ENCODE results near the gene CELF4.
A peak's percentile ranks its signal among the peaks of the same experiment; 100 is the strongest.
"Not testable (repeated sequence)": the region's sequence is repeated elsewhere in the genome, so short reads cannot be mapped to it uniquely, and the experiment has no call there.

CELF4 gene

GRCh38 chr18:37476611-37477295 is 88.8 kb downstream of the CELF4 start:
- no peak overlapping the region for H3K4me3 Mint-ChIP-seq
- ATAC-seq, result no peak
- H3K27me3 Mint-ChIP-seq, result peaks cover 7% of the 10 kb centered on the region
- no peaks in the 10 kb centered on the region for H3K9me3 Mint-ChIP-seq
- no peaks in the 10 kb centered on the region for H3K36me3 Mint-ChIP-seq (ENCODE audit: low read depth)
- H3K4me1 Mint-ChIP-seq, result no peaks in the 10 kb centered on the region
- H3K27ac Mint-ChIP-seq, result no peak overlapping the region
- DNase-seq, result no peak

- H3K27me3 Mint-ChIP-seq, result peaks cover 3% of the 10 kb centered on the region
- no peaks in the 10 kb centered on the region for H3K9me3 Mint-ChIP-seq
- ATAC-seq, result no peak
- H3K4me3 Mint-ChIP-seq, result no peak overlapping the region
- peak; percentile 12 for DNase-seq
- H3K36me3 Mint-ChIP-seq (ENCODE audit: low read depth), result no peaks in the 10 kb centered on the region
- H3K27ac Mint-ChIP-seq, result no peak overlapping the region
- no peaks in the 10 kb centered on the region for H3K4me1 Mint-ChIP-seq
Observed at GRCh38 chr18:37476182-37476581, 89.4 kb downstream of the CELF4 start.

DNA sequence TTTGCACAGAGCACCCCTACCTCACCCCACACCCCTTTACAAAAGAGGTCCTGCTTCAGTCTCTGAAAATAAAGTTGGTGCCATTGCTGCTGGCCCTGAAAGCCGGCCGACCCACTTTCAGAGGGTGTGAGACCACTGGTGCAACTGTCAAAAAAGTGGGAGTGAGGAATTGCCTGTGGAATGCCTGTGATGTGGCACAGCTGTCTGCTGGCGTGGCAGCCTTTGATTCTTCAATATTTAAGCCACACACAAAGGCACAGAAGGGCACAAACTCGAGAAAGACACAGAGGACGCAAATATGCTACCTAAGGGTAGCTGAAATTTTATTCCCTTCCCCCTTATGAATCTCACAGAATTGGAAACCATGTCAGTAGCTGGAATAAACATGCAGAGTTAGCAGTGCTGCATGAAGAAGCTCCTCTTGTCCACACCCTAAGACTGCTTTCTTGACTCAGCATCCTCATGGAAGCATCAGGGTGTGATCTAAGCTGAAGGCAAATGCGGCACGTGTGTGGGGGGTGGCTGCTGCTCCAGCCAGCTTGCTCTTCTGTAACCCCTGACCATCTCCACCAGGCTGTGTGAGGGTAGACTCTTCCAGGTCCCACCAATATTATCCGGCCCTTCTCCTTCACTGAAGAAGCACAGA is 92.3 kb downstream of the CELF4 start:
- ATAC-seq (no peak), DNase-seq (no peak)
- no peaks in the 10 kb centered on the region for H3K36me3 Mint-ChIP-seq (ENCODE audit: low read depth)
- H3K27me3 Mint-ChIP-seq, result peaks cover 2% of the 10 kb centered on the region
- H3K4me1 Mint-ChIP-seq, result no peaks in the 10 kb centered on the region
- H3K27ac Mint-ChIP-seq, result no peak overlapping the region
- no peaks in the 10 kb centered on the region for H3K9me3 Mint-ChIP-seq
- no peak overlapping the region for H3K4me3 Mint-ChIP-seq

DNA sequence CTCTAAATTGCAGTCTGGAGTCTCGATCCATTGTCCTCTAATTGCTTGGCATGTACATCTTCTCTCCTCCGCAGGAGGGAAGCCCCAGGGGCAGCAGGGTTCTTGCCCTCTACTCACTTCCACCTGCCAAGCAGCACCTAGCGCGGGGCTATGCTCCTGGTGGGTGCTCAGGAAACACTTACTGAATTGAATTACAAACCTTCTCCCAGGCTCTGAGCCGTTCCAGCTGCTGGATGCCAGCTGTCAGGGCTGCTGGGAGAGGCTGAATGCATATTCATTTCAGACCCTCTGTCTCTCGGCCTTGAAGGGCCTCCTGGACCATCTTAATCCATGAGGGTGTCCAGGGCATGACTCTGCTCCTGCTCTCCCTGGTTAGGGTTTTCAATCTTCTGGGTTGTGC is 94.0 kb downstream of the CELF4 start:
- no peak for DNase-seq
- Mint-ChIP-seq H3K27ac (no peak overlapping the region), H3K4me3 (no peak overlapping the region), H3K9me3 (no peaks in the 10 kb centered on the region), H3K4me1 (no peaks in the 10 kb centered on the region), H3K36me3 (ENCODE audit: low read depth) (no peaks in the 10 kb centered on the region), H3K27me3 (peaks cover 2% of the 10 kb centered on the region)
- no peak for ATAC-seq

- H3K4me3 Mint-ChIP-seq, result no peak overlapping the region
- no peak for DNase-seq
- H3K27me3 Mint-ChIP-seq, result peaks cover 3% of the 10 kb centered on the region
- H3K4me1 Mint-ChIP-seq, result no peaks in the 10 kb centered on the region
- no peaks in the 10 kb centered on the region for H3K9me3 Mint-ChIP-seq
- H3K36me3 Mint-ChIP-seq (ENCODE audit: low read depth), result no peaks in the 10 kb centered on the region
- ATAC-seq, result no peak
- H3K27ac Mint-ChIP-seq, result no peak overlapping the region
Observed at GRCh38 chr18:37470986-37471385, 94.6 kb downstream of the CELF4 start.

GRCh38 chr18:37467002-37467662 is 98.5 kb downstream of the CELF4 start:
- Mint-ChIP-seq H3K27ac (no peak overlapping the region), H3K4me3 (no peak overlapping the region), H3K27me3 (peaks cover 4% of the 10 kb centered on the region), H3K36me3 (ENCODE audit: low read depth) (no peaks in the 10 kb centered on the region), H3K9me3 (no peaks in the 10 kb centered on the region), H3K4me1 (no peaks in the 10 kb centered on the region)
- no peak for DNase-seq
- ATAC-seq, result no peak

- H3K36me3 Mint-ChIP-seq (ENCODE audit: low read depth), result no peaks in the 10 kb centered on the region
- H3K9me3 Mint-ChIP-seq, result no peaks in the 10 kb centered on the region
- H3K27ac Mint-ChIP-seq, result no peak overlapping the region
- no peak for DNase-seq
- no peak overlapping the region for H3K4me3 Mint-ChIP-seq
- no peak for ATAC-seq
- H3K27me3 Mint-ChIP-seq, result peaks cover 2% of the 10 kb centered on the region
- H3K4me1 Mint-ChIP-seq, result no peaks in the 10 kb centered on the region
Observed at GRCh38 chr18:37465958-37466357, 99.6 kb downstream of the CELF4 start.

- H3K36me3 Mint-ChIP-seq (ENCODE audit: low read depth), result no peaks in the 10 kb centered on the region
Observed at GRCh38 chr18:37464257-37464656, 101.3 kb downstream of the CELF4 start.

GRCh38 chr18:37461329-37461728 is 104.3 kb downstream of the CELF4 start:
- not testable (repeated sequence) for H3K9me3 Mint-ChIP-seq; ATAC-seq; H3K27me3 Mint-ChIP-seq; H3K36me3 Mint-ChIP-seq (ENCODE audit: low read depth); H3K4me3 Mint-ChIP-seq; H3K4me1 Mint-ChIP-seq; H3K27ac Mint-ChIP-seq; DNase-seq

More at GRCh38 chr18:37464257-37464656, 101.3 kb downstream of the CELF4 start:
- ATAC-seq (no peak), DNase-seq (no peak)
- Mint-ChIP-seq H3K27ac (no peak overlapping the region), H3K4me1 (no peaks in the 10 kb centered on the region), H3K9me3 (no peaks in the 10 kb centered on the region), H3K4me3 (no peak overlapping the region), H3K27me3 (peaks cover 2% of the 10 kb centered on the region)

DNA sequence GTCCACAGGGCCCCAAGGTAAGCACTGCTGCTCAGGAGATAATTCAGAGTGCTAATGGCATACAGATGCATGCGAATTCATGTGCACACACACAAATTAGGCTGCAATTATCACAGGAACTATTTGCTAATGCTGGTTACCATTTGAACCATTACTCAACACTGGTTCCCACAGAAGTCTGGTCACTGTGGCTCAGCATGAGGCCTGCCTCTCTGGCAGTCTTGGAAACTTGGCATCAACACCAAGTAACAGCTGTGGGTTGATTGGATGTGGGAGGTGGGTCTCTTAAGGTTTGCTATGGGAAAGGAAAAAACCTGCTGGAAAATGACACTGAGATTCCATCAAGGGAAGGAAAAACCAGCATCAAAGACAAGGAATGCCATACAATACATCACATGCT is 105.0 kb downstream of the CELF4 start:
- ATAC-seq, result no peak
- Mint-ChIP-seq H3K4me1 (no peaks in the 10 kb centered on the region), H3K27ac (no peak overlapping the region), H3K9me3 (no peaks in the 10 kb centered on the region), H3K27me3 (no peaks in the 10 kb centered on the region), H3K36me3 (ENCODE audit: low read depth) (no peaks in the 10 kb centered on the region), H3K4me3 (no peak overlapping the region)
- no peak for DNase-seq

DNA sequence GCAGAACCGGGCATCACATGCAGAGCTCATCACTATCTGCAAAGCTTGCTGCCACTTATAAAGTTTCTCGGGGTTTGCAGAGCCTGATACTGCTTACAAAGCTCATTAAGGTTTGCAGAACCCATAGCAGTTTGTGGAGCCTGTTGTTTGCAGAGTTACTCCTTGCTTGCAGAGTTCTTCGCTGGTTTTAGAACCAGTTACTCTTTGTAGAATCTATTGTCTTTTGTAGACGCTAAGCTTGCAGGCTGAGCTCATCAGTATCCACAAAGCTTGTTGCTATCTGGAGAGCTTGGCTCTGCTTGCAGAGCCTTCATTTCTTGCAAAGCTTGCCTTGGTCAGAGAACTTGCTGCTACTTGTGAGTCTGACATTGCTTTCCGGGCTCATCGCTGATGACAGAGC is 106.9 kb downstream of the CELF4 start:
- DNase-seq, result no peak
- H3K27me3 Mint-ChIP-seq, result no peaks in the 10 kb centered on the region
- H3K27ac Mint-ChIP-seq, result no peak overlapping the region
- no peaks in the 10 kb centered on the region for H3K36me3 Mint-ChIP-seq (ENCODE audit: low read depth)
- ATAC-seq, result no peak
- no peaks in the 10 kb centered on the region for H3K9me3 Mint-ChIP-seq
- no peaks in the 10 kb centered on the region for H3K4me1 Mint-ChIP-seq
- no peak overlapping the region for H3K4me3 Mint-ChIP-seq

DNA sequence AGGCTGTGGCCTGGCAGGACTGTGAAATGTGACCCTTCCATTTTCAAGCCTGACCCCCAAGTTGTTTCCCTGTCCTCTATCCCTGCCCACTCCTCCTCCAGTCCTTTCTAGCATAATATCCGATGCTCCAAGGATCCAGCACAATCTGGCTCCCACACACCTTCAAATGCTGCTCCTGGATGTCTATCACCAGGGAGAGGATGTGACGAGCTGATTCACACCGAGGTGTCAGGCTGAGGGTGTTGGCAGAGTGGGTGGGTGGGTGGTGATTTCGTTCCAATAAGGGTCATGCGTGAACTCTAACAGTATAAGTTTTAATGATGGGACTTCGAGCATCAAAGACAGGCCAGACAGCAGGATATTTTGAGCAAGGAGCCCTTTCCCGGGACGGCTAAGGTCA is 107.8 kb downstream of the CELF4 start:
- no peak for ATAC-seq
- H3K27ac Mint-ChIP-seq, result no peak overlapping the region

DNA sequence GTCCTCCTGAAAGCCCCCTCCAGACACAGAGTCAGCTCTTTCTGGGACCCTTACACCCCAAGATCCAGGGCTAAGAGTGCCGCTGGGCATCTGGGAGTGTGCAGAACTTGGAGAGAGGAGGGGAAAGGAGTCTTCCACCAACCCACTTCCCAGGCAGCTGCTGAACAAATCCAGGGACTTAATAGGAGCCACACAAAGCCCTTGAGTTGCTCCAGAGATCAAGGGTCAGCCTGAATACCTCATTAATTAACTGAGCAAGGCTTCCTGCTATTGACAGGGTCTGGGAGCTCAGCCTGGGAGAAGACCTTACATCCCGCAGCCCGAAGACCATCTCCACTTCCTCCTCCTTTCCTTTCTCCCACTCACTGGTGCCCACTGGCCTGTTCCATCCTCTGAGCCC is 108.3 kb downstream of the CELF4 start:
- H3K4me3 Mint-ChIP-seq, result no peak overlapping the region

More for the DNA sequence above, 107.8 kb downstream of the CELF4 start:
- Mint-ChIP-seq H3K9me3 (no peaks in the 10 kb centered on the region), H3K4me3 (no peak overlapping the region), H3K4me1 (no peaks in the 10 kb centered on the region), H3K27me3 (no peaks in the 10 kb centered on the region), H3K36me3 (ENCODE audit: low read depth) (no peaks in the 10 kb centered on the region)
- DNase-seq, result no peak

DNA sequence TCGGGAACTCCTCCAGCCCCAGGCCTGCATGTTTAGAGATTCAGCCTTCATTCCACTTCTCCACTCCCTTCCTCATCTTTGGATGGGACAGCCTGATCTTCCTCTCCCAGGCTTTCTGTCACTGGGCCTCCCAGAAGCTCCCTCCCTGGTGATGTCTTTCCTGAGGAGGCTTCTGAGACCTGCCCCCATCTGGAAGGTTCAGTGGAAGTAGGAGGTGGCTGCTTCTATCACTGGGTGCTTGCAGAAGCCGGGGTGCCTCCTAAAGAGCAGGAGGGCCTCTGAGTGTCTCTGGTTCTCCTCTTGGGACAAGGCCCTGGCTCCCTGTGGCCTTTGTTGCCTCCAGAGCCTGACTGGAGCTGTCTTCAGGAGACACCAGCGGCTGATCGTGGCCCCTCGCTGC is 108.7 kb downstream of the CELF4 start:
- Mint-ChIP-seq H3K36me3 (ENCODE audit: low read depth) (no peaks in the 10 kb centered on the region), H3K4me1 (no peaks in the 10 kb centered on the region), H3K4me3 (no peak overlapping the region), H3K27ac (no peak overlapping the region), H3K9me3 (no peaks in the 10 kb centered on the region), H3K27me3 (no peaks in the 10 kb centered on the region)
- ATAC-seq (no peak), DNase-seq (no peak)

More for the DNA sequence above, 108.3 kb downstream of the CELF4 start:
- Mint-ChIP-seq H3K36me3 (ENCODE audit: low read depth) (no peaks in the 10 kb centered on the region), H3K27me3 (no peaks in the 10 kb centered on the region), H3K9me3 (no peaks in the 10 kb centered on the region), H3K27ac (no peak overlapping the region), H3K4me1 (no peaks in the 10 kb centered on the region)
- ATAC-seq, result no peak
- no peak for DNase-seq

DNA sequence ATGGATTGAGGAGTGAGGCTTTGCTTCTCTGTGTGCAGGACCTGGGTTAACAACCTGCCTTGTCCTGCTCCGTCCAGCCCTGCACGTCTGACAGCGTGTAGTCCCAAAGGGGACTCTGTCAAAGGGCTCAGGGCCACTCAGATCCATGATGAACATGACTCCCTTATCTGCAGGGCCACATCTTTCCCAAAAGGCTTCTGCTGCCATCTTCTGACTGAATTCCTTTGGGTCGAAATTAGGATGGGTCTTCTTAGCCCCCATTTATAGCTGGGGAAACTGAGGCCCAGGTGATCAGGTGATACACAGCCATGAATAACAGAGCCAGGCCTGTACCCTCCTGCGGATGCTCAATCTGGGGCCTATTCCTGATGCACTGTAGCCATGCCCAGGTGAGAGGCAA is 109.2 kb downstream of the CELF4 start:
- H3K4me1 Mint-ChIP-seq, result no peaks in the 10 kb centered on the region
- H3K36me3 Mint-ChIP-seq (ENCODE audit: low read depth), result no peaks in the 10 kb centered on the region
- DNase-seq (no peak), ATAC-seq (no peak)
- H3K9me3 Mint-ChIP-seq, result no peaks in the 10 kb centered on the region
- no peaks in the 10 kb centered on the region for H3K27me3 Mint-ChIP-seq
- no peak overlapping the region for H3K27ac Mint-ChIP-seq
- no peak overlapping the region for H3K4me3 Mint-ChIP-seq

Data from activated naive CD8-positive, alpha-beta T cell treated with anti-CD3 and anti-CD28 coated beads, Interleukin-2, amount 50 U/mL, for 24 hours (primary cell).